ENCODE measurements around the gene RHOU. TPM values are rescaled to one million over a fixed set of nuclear protein-coding genes. Genes with fewer than 3 reads are reported as not detected.

RHOU gene
- polyA plus RNA-seq, 2 of the 4 experiments (the other 2 are of a cell fraction) = 11.5 to 14.7 TPM

DNA sequence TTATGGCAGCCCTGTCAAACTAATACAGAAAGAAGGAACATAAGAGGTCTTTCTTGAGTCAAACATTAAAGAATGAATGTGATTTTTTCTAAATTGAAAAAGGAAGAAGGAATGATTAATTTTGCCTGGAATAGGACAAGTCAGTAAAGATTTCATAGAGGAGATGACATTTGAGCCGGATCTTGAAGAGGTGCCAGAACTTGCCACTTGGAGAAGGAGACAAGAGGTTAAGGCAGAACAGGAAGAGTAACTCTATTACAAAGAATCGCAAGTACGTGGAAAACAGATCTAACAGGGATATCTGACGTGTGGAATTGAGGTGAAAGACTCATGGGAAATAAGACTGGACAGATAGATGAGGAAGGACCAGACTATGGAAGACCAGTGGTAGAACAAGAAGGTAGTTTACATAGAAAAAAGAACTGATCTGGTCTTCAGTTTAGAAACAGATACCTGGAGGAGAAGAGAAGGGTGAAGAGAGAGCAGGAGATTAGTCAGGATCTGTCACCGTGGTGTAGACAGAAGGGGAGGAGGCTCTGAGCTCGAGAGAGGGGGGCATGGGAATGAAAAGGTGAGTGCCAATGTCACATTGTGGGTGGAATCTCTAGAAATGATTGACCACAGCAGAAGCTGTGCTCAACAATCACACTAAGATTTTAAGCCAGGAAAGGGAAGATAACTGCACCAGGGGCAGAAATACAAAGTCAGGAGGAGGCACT, 32.5 kb downstream of the RHOU start:
- TF ChIP-seq EHF (CRISPR knock-in tag; IDR thresholded peaks at IDR 0.05) (no peak), REST (IDR thresholded peaks at IDR 0.05) (no peak), E2F6 (IDR thresholded peaks at IDR 0.05; ENCODE audit: borderline replicate concordance, low read depth) (no peak), HOXB13 (CRISPR knock-in tag; IDR thresholded peaks at IDR 0.05; ENCODE audit: low read depth) (no peak), ESRRA (IDR thresholded peaks at IDR 0.05; ENCODE audit: borderline replicate concordance, low read length) (no peak), CBX2 (IDR thresholded peaks at IDR 0.05; ENCODE audit: borderline replicate concordance, low read depth) (no peak), EP300 (IDR thresholded peaks at IDR 0.05) (no peak), CEBPB (IDR thresholded peaks at IDR 0.05) (no peak), CTCF (IDR thresholded peaks at IDR 0.05) (no peak), KDM5A (IDR thresholded peaks at IDR 0.05) (no peak), POLR2A (IDR thresholded peaks at IDR 0.05; ENCODE audit: low read length) (no peak), RFX5 (IDR thresholded peaks at IDR 0.05) (no peak), JUN (IDR thresholded peaks at IDR 0.05) (no peak), NR3C1 (IDR thresholded peaks at IDR 0.05) (no peak), EHMT2 (IDR thresholded peaks at IDR 0.05; ENCODE audit: low read depth) (no peak), MYC (IDR thresholded peaks at IDR 0.05; ENCODE audit: borderline replicate concordance, low read length) (no peak), RNF2 (IDR thresholded peaks at IDR 0.05; ENCODE audit: borderline replicate concordance, low read depth) (no peak)
- TF ChIP-seq, protein P1, sequence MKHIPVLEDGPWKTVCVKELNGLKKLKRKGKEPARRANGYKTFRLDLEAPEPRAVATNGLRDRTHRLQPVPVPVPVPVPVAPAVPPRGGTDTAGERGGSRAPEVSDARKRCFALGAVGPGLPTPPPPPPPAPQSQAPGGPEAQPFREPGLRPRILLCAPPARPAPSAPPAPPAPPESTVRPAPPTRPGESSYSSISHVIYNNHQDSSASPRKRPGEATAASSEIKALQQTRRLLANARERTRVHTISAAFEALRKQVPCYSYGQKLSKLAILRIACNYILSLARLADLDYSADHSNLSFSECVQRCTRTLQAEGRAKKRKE (CRISPR knock-in tag; IDR thresholded peaks at IDR 0.05; ENCODE audit: low read depth) = no peak
- ChIA-PET POLR2A (no interaction called here), CTCF (no interaction called here)
- Histone ChIP-seq H3K27ac (no peak overlapping the region), H3K9me3 (no peaks in the 10 kb centered on the region), H3K4me2 (no peak overlapping the region), H3K4me3 (no peak overlapping the region), H3K4me1 (no peaks in the 10 kb centered on the region)
- DNase-seq (ENCODE audit: low read depth in 1 of 2, low spot score in 1 of 2) (no peak), FAIRE-seq (no peak), ATAC-seq (no peak)
- WGBS (ENCODE audit: missing lambda C conversion rate) = 59% methylated on average over 6 of the region's 6 CpGs

- H3K4me1 ChIP-seq = no peaks in the 10 kb centered on the region
- no peak overlapping the region for H3K4me2 ChIP-seq
- WGBS (ENCODE audit: missing lambda C conversion rate) = 84% methylated on average over 12 of the region's 12 CpGs
- H3K9me3 ChIP-seq = no peaks in the 10 kb centered on the region
- DNase-seq (ENCODE audit: low read depth in 1 of 2, low spot score in 1 of 2) (no peak), ATAC-seq (no peak), FAIRE-seq (no peak)
- no peak overlapping the region for H3K4me3 ChIP-seq
- no peak overlapping the region for H3K27ac ChIP-seq
- CTCF ChIA-PET = no interaction called here
- POLR2A ChIA-PET = no interaction called here
- TF ChIP-seq ZC3H11A (IDR thresholded peaks at IDR 0.05) = no peak
- no peak for TF ChIP-seq USF2 (IDR thresholded peaks at IDR 0.05)
- TF ChIP-seq ELK1 (IDR thresholded peaks at IDR 0.05; ENCODE audit: low read depth, low read length) = no peak
- TF ChIP-seq REST (IDR thresholded peaks at IDR 0.05) = no peak
- TF ChIP-seq JUNB (IDR thresholded peaks at IDR 0.05) = no peak
- no peak for TF ChIP-seq HDAC2 (IDR thresholded peaks at IDR 0.05)
- no peak for TF ChIP-seq POLR2A (IDR thresholded peaks at IDR 0.05; ENCODE audit: low read length)
Measured at GRCh38 chr1:228768355-228769000, 33.2 kb downstream of the RHOU start.

All from A549 (cell line).